Activated T-cell treated with anti-CD3 and anti-CD28 coated beads, Interleukin-2, amount 50 U/mL, for 1 hour (primary cell): Measurements from ENCODE around the gene ZC3H13.

ENCODE experiments used
- DNase-seq: peaks from one replicate; pipeline ENCODE4 v3.0.0-alpha.2; 2020

Gene ZC3H13

GRCh38 chr13:46057256-46058015 is 4.9 kb upstream of the ZC3H13 start:
- DNase-seq, result no peak

GRCh38 chr13:46053162-46054012 is 841 bp upstream of the ZC3H13 start:
- no peak for DNase-seq

GRCh38 chr13:46051968-46052318 is 603 bp downstream of the ZC3H13 start:
- DNase-seq, result no peak

DNA sequence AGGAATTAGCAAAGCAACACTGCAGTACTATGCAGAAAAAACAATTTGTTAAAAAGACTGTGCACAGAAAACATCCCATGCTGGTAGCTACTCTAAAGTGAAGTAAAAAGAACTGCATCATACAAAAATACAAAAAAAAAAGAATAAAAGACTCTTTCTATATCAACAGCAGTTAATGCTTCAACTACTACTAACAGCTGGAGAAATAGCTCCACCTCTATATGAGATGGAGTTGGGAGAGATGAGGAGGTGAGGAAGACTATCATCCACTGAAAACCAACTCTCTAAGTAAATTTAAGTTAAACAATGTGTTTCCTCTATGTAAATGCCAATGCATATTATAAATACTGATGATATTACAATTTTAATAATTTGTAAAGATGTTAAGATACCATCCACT is 1.8 kb downstream of the ZC3H13 start:
- no peak for DNase-seq

GRCh38 chr13:46045424-46045823 is 7.1 kb downstream of the ZC3H13 start:
- DNase-seq, result no peak

DNA sequence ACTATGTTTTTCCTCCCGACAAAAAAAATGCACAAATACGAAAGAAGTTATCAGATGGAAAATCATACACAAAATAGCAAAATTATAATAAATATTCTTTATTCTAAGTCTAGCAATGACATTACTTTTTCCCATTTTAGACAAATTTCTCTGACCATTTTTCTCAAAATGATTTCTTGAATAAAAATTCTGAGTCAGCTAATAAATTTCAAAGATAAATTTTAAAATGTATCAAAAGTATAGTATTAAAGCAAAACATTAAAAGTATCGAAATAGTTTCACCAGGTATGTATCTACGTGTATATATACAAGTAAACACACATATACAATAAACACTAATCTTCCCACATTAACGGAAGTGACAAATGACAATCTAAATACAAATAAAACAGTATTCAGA is 8.9 kb downstream of the ZC3H13 start:
- DNase-seq, result no peak

DNA sequence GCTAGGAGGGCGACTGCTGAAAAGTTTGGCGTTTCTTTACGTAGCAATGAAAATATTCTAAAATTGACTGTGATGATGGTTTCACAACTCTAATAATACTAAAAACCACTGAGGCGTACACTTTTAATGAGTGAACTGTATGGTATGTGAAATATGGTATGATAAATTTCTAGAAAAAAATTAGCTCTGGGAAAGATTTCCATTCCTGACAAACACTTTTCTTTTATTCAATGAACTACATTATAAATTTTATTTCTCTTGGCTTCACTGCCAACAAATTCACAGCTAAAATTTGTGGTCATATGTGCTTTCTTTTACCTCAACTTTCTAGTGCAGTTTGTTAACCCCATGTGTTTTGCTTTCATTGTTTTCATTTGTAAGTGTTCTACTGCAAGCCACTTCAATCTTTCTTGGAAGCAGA is 11.1 kb downstream of the ZC3H13 start:
- DNase-seq, result no peak

DNA sequence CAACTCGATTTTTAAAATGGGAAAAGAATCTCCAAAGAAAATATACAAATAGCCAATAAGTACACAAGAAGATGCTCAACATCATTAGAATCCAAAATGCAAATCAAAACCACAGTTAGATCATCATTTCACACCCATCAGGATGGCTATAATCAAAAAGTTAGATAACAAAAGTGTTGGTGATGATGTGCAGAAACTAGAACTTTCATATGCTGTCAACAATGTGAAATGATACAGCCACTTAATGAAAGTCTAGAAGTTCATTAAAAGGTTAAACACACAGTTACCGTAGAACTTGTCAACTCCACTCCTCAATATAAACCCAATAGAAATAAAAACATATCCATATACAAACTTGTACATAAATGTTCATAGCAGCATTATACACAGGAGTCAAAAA is 11.8 kb downstream of the ZC3H13 start:
- no peak for DNase-seq

GRCh38 chr13:46039411-46040182 is 12.9 kb downstream of the ZC3H13 start:
- DNase-seq, result no peak

GRCh38 chr13:46038296-46038695 is 14.2 kb downstream of the ZC3H13 start:
- DNase-seq, result no peak

DNA sequence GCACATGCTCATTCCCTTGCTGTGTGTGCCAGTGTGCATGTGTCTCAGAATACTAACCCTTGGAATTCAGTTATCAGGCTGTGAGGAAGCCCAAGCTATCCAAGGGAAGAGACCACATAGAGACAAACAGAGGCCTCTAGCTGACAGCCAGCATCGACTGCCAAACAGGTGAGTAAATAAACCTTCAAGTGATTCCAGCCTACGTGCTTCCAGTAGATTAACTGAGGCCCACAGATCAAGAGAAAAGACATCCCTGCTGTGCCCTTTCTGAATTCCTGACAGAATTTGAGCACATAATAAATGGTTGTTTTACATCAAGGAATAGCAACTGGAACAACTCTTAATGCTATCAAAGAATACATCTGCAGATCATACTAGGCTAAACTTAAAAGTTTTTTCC is 17.5 kb downstream of the ZC3H13 start:
- no peak for DNase-seq

DNA sequence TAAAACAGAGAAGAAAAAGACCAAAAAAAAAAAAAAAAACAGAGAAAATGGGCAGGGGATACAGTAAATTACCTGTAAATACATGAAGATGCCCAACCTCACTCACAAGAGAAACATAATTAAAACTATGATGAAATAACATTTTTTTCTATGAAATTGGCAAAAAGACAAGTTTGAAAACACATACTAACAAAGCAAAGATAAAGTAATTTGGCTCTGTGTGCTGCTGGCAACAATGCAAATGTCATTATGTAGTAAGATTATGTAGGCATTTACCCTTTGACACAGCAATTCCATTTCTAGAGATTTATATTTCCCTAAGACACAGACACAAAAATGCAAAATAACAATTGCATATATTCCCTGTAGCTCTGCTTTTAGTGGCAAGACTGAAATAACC is 20.2 kb downstream of the ZC3H13 start:
- no peak for DNase-seq

GRCh38 chr13:46031581-46032263 is 20.8 kb downstream of the ZC3H13 start:
- no peak for DNase-seq

DNA sequence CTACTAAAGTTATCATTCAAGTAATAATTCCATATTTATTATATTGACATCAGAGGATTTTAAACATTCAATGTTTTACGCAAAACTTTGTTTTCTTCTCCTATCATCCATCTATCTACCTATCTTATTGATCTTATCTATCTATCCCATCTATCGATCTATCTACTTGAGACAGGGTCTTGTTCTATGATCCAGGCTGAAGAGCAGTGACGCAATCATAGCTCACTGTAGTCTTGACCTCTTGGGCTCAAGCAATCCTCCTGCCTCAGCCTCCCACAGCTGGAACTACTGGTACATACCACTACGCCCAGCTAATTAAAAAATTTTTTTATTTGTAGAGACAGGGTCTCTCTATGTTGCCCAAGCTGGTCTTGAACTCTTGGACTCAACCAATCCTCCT is 27.4 kb downstream of the ZC3H13 start:
- DNase-seq, result no peak

- DNase-seq, result no peak
Observed at GRCh38 chr13:46022481-46022880, 30.1 kb downstream of the ZC3H13 start.

- DNase-seq, result no peak
Observed at GRCh38 chr13:46016216-46016615, 36.3 kb downstream of the ZC3H13 start.

GRCh38 chr13:46015366-46015765 is 37.2 kb downstream of the ZC3H13 start:
- DNase-seq, result no peak

DNA sequence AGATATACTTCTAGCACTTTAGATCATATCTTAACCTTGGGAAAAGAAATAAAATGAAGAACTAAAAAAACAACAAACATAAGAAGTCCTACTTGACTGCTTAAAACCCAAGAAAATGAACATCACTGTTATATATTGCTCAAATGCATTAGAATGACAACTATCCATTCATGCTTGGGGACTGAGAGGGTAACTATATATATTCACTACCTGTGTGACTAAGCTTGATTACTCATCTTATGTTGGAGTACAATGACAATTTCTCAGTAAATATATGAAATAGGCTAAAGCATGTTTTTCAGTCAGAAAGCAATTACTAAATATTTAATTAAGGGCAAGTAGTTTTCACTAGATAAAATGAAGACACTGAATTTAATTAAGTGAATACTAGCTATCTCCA is 40.1 kb downstream of the ZC3H13 start:
- DNase-seq, result no peak

DNA sequence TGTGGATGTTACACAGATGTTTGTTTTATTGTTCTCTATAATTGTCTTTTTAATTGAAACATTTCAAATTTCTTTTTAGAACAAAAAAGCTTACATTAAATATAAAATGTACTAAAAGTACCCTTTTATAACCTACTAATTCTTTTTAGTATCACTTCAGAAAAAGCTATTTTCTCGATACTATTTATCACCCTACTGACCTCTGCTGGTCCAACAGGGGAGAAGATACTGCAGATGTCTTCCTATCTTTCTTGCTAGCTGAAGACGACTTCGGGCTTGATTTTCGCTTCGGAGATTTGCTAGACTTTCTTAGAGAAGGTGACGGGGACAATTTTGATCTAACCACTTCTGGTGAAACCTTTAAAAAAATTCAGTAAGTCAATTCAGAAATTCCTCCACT is 42.4 kb downstream of the ZC3H13 start:
- no peak for DNase-seq

- DNase-seq, result no peak
Observed at GRCh38 chr13:46008631-46009030, 43.9 kb downstream of the ZC3H13 start.

GRCh38 chr13:46006688-46007452 is 45.7 kb downstream of the ZC3H13 start:
- no peak for DNase-seq

DNA sequence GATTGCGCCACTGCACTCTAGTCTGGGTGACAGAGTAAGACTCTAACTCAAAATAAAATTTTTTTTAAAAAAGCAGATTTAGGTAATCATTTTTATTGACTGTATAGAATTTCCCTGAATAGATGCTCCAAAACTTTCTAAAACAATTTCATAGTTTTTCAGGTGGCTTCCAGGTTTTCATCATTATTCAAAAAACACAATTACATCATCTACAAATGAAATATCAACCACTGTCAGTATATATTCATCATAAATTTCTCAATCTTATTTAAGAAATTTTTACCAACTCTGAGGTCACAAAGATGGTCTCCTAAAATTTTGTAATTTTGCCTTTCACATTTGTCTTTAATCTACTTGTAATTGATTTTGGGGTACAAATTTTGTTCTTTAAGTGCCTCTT is 48.1 kb downstream of the ZC3H13 start:
- no peak for DNase-seq
